Glomerular visceral epithelial cell (primary cell): Measurements from ENCODE around the gene C16orf78.

ENCODE experiments used
- DNase-seq: peaks from one replicate; pipeline ENCODE4 v3.0.0-alpha.2; 2016; ENCODE audit errors: extremely low spot score

C16orf78 gene

DNA sequence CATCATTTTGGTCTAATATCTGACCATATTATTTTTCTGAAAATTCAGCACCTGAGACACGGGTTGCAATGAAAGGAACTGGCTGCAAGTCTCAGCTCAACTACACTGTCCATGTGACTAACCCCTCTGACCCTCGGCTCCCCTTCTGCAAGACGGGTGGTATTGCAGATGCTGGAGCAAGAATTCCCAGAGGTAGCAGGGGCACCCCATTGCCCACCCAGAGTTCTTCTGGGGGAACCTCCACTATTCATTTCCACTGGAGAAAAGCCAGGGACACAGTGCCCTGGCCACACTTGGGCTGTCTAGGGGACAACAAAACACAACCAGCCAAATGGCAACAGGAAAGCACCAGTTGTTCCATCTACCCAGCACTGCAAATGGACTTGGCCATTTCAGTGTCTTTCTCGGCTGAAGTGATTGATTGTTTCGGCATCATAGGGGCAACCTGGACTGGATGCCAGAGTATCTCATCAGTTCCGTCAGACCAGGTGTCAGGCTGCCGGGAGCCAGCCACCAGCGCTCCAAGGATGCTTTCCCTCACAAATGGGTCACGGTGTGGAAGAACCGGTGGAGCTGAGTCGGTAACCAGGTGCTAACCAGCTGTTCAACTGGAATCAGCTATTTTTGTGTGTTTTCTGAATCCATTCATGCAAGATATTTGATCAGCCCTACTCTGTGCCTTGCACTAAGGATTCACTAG, 58.1 kb downstream of the C16orf78 start:
- DNase-seq = no peak

DNA sequence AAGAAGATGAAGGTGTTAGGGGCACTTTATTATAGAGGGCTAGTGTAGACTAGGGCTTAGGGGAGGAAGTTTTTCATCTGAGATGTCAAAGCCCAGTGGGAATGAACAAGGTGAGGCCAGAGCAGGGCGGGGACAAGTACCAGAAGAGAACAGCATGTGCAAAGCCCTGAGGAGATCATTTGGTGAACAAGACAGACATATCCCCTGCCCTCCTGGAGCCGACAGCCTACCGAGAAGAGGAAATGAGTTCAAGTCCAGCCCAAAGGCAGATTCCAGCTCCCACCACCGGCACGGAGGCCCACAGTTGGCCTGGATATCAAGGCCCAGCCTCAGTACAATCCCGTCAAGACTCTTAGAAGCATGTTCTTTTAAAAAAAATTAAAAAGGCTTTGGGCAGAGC, 61.1 kb downstream of the C16orf78 start:
- DNase-seq = no peak

DNA sequence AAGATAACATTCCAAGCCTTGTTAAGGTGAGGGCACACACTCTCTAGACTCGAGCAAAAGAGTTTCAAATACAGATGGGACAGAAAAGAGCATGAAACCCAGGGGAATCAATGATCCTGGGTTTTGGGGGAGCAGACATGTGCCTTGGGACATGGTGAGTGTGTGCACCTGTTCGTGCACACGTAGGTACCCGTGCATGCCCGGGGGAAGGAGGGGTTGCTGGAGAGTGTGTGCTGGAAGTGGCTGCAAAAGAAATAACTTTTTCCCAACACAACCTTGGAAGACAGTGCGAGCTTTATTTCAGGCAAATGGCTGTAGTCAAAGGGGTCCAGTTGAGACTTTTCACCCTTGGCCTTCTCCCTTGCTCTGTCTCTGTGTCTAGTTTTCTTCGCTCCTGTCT, 62.6 kb downstream of the C16orf78 start:
- no peak for DNase-seq

DNA sequence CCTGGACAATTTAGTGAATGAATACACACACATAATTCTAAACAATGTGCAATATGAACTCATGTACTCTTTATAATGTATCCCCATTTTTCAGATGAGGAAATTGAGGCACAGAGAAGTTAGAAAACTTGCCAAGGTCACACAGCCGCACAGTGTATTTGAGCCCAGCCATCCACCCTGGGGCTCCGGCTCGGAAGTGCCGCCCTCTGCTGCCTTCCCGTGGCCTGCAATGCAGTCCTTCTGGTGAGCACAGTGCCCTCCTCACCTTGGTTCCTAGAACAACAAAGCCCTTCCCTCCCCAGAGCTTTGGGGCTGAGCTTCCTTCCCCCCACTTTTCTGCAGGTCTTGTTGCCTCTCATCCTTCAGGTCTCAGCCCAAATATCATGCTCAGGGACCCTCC, 63.7 kb downstream of the C16orf78 start:
- DNase-seq = no peak

DNA sequence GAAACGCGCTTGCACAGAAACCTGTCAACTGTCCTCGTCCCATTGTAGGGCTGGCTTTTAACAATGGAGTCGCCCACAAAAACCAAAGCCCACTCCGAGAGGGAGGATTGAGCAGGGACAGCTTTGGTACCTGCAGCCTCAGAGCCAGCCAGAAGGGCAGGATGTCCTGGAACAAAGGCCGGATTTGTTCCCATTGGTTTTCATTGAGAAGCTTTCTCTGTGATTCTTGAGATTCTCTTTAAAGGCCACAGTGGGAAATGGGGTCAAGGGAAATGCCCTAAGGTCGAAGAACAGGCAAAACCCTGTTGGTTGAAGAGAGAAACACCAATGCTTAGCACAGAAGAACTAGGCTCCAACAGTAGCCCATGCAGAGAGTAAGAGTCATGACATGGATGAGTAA, 65.4 kb downstream of the C16orf78 start:
- DNase-seq = no peak

DNA sequence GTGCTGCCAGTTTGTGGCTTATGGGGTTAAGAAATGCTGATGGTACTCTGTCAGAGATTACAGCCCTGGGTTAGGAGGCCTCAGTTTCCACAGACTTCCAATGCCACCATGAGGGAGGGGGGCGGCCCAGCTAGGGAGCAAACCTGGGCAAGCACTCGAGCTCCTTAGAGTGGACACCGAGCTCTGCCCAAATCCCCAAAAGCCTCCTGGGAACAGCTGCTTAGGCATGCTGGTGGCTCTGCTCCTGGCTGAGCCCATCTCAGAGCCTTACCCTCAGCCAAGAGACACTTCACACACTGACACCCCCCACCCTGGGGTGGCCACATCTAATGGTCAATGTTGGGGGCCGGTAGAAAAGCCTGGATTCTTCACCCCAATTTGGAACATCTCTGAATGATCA, 66.1 kb downstream of the C16orf78 start:
- no peak for DNase-seq

DNA sequence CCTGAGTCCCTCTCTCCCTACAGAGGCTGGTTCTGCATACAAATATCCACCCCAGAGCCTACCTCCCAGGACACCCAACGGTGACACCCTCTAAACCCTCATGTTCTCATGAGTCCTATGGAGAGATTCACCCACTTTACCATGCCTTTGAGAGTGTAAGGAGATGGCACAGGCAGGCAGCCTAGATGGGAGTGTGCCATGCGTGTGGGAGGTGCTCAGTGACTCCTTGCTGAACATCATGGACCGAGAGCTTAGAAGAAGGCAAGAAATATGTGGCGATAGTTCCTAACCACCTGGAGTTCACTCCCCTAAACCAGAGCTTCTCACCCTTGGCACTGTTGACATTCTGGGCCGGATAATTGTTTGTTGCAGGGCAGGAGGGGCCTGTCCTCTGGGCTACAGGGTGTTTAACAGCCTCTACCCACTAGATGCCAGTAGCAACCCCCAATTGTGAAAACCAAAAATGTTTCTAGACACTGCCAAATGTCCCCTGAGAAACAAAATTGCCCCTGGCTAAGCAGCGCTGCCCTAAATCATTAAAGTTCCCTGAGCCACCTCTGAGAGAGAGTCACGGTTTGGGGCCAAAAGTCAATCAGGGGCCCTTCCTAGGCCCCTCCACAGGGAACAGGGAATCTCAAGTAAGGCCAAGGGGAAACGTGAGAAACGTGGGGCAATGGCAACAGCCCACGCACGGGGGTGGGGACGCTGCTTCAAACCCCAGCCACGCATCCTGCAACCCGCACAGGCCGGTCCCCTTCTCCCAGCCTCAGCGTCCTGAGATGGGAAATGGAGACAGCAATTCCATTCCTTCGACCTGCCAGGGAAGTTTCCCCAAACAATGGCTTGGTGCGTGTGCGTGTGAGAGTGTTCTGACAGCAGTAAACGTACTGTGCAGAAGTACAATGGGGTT, 66.8 kb downstream of the C16orf78 start:
- no peak for DNase-seq

DNA sequence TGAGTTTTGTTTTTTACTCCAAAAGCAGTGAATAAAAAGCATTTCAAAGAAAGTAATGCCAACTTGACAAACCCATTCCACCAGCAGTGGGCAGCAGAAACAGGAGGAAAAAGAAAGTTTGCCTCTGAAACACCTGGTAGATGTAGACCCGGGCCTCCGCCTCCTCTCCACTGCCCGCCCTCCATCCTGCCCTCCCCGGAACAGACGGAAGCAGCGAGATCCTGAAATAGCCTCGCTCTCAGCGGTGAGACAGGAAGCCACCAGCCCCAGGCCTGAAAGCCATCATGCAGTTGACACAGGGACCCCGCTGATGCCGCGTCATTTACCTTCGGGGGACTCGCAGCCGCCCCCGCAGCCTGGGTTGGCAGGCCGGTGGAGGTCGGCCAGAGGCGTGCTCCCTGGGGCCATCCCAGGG, 67.8 kb downstream of the C16orf78 start:
- no peak for DNase-seq

DNA sequence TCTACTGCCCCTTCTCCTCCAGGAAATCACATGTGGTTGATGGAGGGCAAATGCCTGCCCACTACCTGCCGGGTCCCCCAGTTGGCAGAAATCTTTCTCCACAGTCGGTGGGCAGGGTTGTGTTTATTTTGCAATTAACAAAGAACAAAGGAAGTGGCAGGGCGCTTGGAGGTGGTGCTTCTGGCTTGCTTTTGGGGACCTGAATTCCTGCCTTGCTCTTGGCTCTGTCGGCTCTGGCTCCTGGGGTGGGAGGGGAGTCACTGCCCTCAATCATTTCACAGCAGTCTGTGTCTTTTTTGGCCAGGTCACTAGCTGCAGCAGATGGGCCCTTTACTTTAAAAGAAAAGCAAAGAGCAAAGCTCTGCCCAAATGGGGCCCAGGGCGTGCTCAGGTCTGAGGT, 69.2 kb downstream of the C16orf78 start:
- no peak for DNase-seq

DNA sequence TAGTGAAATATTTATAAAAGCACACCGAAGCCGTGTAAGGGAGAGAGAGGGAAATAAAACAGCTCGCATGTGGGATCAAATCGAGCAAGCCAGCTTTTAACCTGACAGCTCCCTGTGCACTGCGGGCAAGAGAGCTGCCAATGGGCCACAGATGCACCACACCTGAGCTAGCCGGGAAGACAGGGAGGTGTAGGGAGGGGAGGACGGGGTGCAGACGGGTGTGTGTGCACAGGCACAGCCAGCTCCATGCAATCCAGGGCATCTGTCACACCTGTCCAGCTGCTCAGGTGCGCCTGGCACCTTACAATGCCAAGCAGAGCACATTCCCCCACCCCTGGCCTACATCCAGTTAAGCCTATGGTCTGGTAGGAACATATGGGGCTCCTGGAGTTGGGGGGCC, 70.0 kb downstream of the C16orf78 start:
- DNase-seq = no peak

DNA sequence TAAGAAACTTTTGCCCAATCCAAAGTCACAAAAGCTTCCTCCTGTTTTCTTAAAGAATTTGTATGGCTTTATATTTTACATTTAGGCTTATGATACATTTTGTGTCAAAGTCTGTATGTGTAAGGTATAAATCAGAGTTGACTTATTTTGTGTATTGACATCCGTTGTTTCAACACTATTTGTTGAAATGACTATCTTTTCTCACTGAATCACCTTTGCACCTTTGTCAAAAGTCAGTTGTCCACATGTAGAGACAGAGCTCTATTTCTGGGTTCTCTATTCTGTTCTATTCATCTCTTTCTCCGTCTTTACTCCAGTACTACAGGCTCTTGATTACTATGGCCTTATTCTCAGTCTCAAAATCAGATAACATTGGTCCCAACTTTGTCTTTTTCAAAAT, 73.2 kb downstream of the C16orf78 start:
- DNase-seq = no peak
